HEK293T (cell line): ENCODE measurements around the gene RCSD1.

ENCODE experiments used
- CTCF ChIA-PET: fragments of 350-600 bp; formaldehyde crosslinking; extraction: SDS; loops from one replicate; lab custom pipeline; 2021; ENCODE audit warnings: antibody characterized with exemption, inconsistent platforms; lab: Yijun Ruan, JAX
- POLR2A ChIA-PET: fragments of 350-600 bp; formaldehyde crosslinking; extraction: SDS; loops from one replicate; lab custom pipeline; 2020; ENCODE audit warnings: antibody characterized with exemption, inconsistent platforms; lab: Yijun Ruan, JAX
- DNase-seq: peaks from one replicate; pipeline ENCODE4 v3.0.0; 2012; ENCODE audit warnings: mixed read lengths; ENCODE audit errors: extremely low spot score
- ARNT ChIP-seq: fragments of 450-650 bp; IDR thresholded peaks from 2 replicates; pipeline ENCODE4 v1.6.1; 2017; ENCODE audit warnings: mild to moderate bottlenecking
- BHLHE40 ChIP-seq: fragments of 450-650 bp; IDR thresholded peaks from 2 replicates; pipeline ENCODE4 v1.6.1; 2016; ENCODE audit warnings: mild to moderate bottlenecking, moderate library complexity, borderline replicate concordance
- CTBP1 ChIP-seq: fragments of 450-650 bp; IDR thresholded peaks from 2 replicates; pipeline ENCODE4 v1.6.1; 2016; ENCODE audit warnings: borderline replicate concordance
- ELF4 ChIP-seq: fragments of 450-650 bp; IDR thresholded peaks from 2 replicates; pipeline ENCODE4 v1.6.1; 2017; ENCODE audit warnings: antibody characterized with exemption
- FOXA1 ChIP-seq: fragments of 450-650 bp; IDR thresholded peaks from 2 replicates; pipeline ENCODE4 v1.6.1; 2016; ENCODE audit warnings: mild to moderate bottlenecking
- FOXK2 ChIP-seq: fragments of 450-650 bp; IDR thresholded peaks from 2 replicates; pipeline ENCODE4 v1.6.1; 2016; ENCODE audit warnings: mild to moderate bottlenecking
- FOXM1 ChIP-seq: fragments of 450-650 bp; IDR thresholded peaks from 2 replicates; pipeline ENCODE4 v1.6.1; 2017; ENCODE audit warnings: mild to moderate bottlenecking, borderline replicate concordance
- HDGF ChIP-seq: fragments of 450-650 bp; IDR thresholded peaks from 2 replicates; pipeline ENCODE4 v1.6.1; 2017; ENCODE audit warnings: antibody characterized with exemption, borderline replicate concordance
- L3MBTL2 ChIP-seq: fragments of 450-650 bp; conservative IDR thresholded peaks from 2 replicates; pipeline ENCODE4 v1.6.1; 2016; ENCODE audit warnings: mild to moderate bottlenecking
- LEF1 ChIP-seq: fragments of 450-650 bp; IDR thresholded peaks from 2 replicates; pipeline ENCODE4 v1.6.1; 2017; ENCODE audit warnings: mild to moderate bottlenecking, borderline replicate concordance
- NFRKB ChIP-seq: fragments of 450-650 bp; IDR thresholded peaks from 2 replicates; pipeline ENCODE4 v1.6.1; 2016; ENCODE audit warnings: mild to moderate bottlenecking, moderate library complexity
- PKNOX1 ChIP-seq: fragments of 450-650 bp; IDR thresholded peaks from 2 replicates; pipeline ENCODE4 v1.6.1; 2016
- SP1 ChIP-seq: fragments of 450-650 bp; IDR thresholded peaks from 2 replicates; pipeline ENCODE4 v1.6.1; 2017
- SUZ12 ChIP-seq: fragments of 450-650 bp; IDR thresholded peaks from 2 replicates; pipeline ENCODE4 v1.6.1; 2016; ENCODE audit warnings: mild to moderate bottlenecking
- TARDBP ChIP-seq: fragments of 450-650 bp; IDR thresholded peaks from 2 replicates; pipeline ENCODE4 v1.6.1; 2016
- ZNF384 ChIP-seq: fragments of 450-650 bp; IDR thresholded peaks from 2 replicates; pipeline ENCODE4 v1.6.1; 2016

The RCSD1 gene

GRCh38 chr1:167676916-167677848, 47.1 kb downstream of the RCSD1 start:
- ChIA-PET POLR2A (no interaction called here), CTCF (interaction anchor here (1.0 to 1.4 kb wide), 2 partner anchors 11 to 15 kb away, joined by 3 to 4 read pairs; no protein-coding TSS in a partner anchor)
- no peak for DNase-seq
- TF ChIP-seq FOXK2 (no peak), BHLHE40 (no peak), FOXA1 (no peak), L3MBTL2 (no peak), SUZ12 (no peak), CTBP1 (no peak), TARDBP (no peak), LEF1 (no peak), ARNT (no peak), SP1 (no peak)

GRCh38 chr1:167678422-167678821, 48.4 kb downstream of the RCSD1 start:
- TF ChIP-seq FOXK2: no peak
- TF ChIP-seq ARNT: no peak
- no peak for TF ChIP-seq HDGF
- TF ChIP-seq SP1: no peak
- TF ChIP-seq FOXA1: no peak
- no peak for TF ChIP-seq ZNF384
- TF ChIP-seq TARDBP: no peak
- TF ChIP-seq LEF1: no peak
- TF ChIP-seq ELF4: no peak
- TF ChIP-seq NFRKB: no peak
- TF ChIP-seq CTBP1: no peak
- no peak for TF ChIP-seq SUZ12
- no peak for TF ChIP-seq L3MBTL2
- no peak for TF ChIP-seq BHLHE40
- TF ChIP-seq FOXM1: no peak
- CTCF ChIA-PET: interaction anchor here (0.8 to 1.4 kb wide), 2 partner anchors 16 to 35 kb away, joined by 3 to 4 read pairs; no protein-coding TSS in a partner anchor
- no peak for DNase-seq
- POLR2A ChIA-PET: no interaction called here

GRCh38 chr1:167678838-167679237, 48.8 kb downstream of the RCSD1 start:
- no peak for DNase-seq
- TF ChIP-seq FOXA1 (no peak), L3MBTL2 (no peak), FOXK2 (no peak), SP1 (no peak), BHLHE40 (no peak), ELF4 (no peak)
- ChIA-PET POLR2A (no interaction called here), CTCF (interaction anchor here (0.5 kb wide), 1 partner anchor 139 kb away, joined by 3 read pairs; no protein-coding TSS in a partner anchor)

GRCh38 chr1:167679714-167680113, 49.7 kb downstream of the RCSD1 start:
- ChIA-PET CTCF (interaction anchor here (0.5 kb wide), 1 partner anchor 140 kb away, joined by 3 read pairs; no protein-coding TSS in a partner anchor), POLR2A (no interaction called here)
- no peak for DNase-seq
- TF ChIP-seq FOXA1 (no peak), SP1 (no peak)

GRCh38 chr1:167681024-167681423, 51.0 kb downstream of the RCSD1 start:
- DNase-seq: no peak
- ChIA-PET CTCF (interaction anchor here (1.6 kb wide), 1 partner anchor 140 kb away, joined by 4 read pairs; no protein-coding TSS in a partner anchor), POLR2A (interaction anchor here (1.7 kb wide), 1 partner anchor 127 kb away, joined by 4 read pairs; the partner anchor contains the start of gene CREG1)
- no peak for TF ChIP-seq L3MBTL2
- no peak for TF ChIP-seq LEF1
- no peak for TF ChIP-seq ELF4
- TF ChIP-seq CTBP1: no peak
- TF ChIP-seq ARNT: no peak
- no peak for TF ChIP-seq BHLHE40
- TF ChIP-seq FOXK2: no peak
- no peak for TF ChIP-seq NFRKB
- TF ChIP-seq PKNOX1: no peak

- POLR2A ChIA-PET: interaction anchor here (1.7 kb wide), 1 partner anchor 128 kb away, joined by 4 read pairs; the partner anchor contains the start of gene CREG1
- CTCF ChIA-PET: interaction anchor here (1.6 kb wide), 1 partner anchor 141 kb away, joined by 4 read pairs; no protein-coding TSS in a partner anchor
These were observed 51.5 kb downstream of the RCSD1 start for GRCh38 chr1:167681451-167682098.

More at GRCh38 chr1:167681451-167682098, 51.5 kb downstream of the RCSD1 start:
- TF ChIP-seq LEF1 (no peak), HDGF (no peak), ELF4 (no peak), BHLHE40 (no peak), ARNT (no peak), ZNF384 (no peak), FOXK2 (no peak), TARDBP (no peak), FOXA1 (no peak), CTBP1 (no peak), SUZ12 (no peak), L3MBTL2 (no peak), SP1 (no peak), NFRKB (no peak), FOXM1 (no peak), PKNOX1 (no peak)
- DNase-seq: no peak
